SHP77 treated with DMSO at 0.1 percent for 48 hours (cell line): ENCODE measurements around the gene FBLN7.
A peak's percentile ranks its signal among the peaks of the same experiment; 100 is the strongest.
"Not testable (repeated sequence)": the region's sequence is repeated elsewhere in the genome, so short reads cannot be mapped to it uniquely, and the experiment has no call there.

Experiments used
- DNase-seq: peaks from one replicate; lab custom pipeline; 2025; lab: John Stamatoyannopoulos, UW

FBLN7 gene

DNA sequence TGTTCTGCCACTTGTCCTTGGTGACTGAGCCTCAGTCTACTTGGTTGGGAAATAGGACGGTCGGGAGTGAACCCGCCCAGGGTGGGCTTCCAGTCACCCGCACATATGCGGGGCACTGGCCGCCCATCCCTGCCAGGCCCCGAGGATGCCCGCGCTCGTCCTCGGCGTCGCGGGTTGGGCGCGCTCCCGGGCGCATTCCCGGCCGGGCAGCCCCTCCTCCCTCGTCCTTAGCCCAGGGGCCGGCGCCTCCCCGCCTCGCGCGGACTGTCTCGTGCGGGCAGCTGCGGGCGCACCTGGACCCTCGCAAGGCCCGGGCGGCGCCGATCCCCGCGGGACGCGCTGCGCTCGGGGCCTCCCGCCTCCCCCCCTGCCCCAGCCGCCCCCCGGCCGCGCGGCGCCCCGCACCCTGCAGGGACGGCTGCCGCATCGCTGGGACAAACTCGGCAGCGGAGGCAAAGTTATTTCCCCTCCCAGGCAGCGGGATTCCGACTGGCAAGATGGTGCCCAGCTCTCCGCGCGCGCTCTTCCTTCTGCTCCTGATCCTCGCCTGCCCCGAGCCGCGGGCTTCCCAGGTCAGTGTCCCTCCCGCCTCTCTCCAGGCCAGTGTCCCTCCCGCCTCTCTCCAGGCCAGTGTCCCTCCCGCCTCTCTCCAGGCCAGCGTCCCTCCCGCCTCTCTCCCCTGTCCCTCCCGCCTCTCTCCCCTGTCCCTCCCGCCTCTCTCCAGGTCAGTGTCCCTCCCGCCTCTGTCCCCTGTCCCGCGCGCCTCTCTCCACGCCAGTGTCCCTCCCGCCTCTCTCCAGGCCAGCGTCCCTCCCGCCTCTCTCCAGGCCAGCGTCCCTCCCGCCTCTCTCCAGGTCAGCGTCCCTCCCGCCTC lies at the start of gene FBLN7:
Gene FBLN7 (plus strand): TSS at position 227 of the 874 bp plus-strand sequence. CDS start 271 bp downstream, at position 498.
- peak; percentile 1 for DNase-seq

- DNase-seq: no peak
Measured at GRCh38 chr2:112089375-112089774, 48.8 kb upstream of the FBLN7 start.

DNA sequence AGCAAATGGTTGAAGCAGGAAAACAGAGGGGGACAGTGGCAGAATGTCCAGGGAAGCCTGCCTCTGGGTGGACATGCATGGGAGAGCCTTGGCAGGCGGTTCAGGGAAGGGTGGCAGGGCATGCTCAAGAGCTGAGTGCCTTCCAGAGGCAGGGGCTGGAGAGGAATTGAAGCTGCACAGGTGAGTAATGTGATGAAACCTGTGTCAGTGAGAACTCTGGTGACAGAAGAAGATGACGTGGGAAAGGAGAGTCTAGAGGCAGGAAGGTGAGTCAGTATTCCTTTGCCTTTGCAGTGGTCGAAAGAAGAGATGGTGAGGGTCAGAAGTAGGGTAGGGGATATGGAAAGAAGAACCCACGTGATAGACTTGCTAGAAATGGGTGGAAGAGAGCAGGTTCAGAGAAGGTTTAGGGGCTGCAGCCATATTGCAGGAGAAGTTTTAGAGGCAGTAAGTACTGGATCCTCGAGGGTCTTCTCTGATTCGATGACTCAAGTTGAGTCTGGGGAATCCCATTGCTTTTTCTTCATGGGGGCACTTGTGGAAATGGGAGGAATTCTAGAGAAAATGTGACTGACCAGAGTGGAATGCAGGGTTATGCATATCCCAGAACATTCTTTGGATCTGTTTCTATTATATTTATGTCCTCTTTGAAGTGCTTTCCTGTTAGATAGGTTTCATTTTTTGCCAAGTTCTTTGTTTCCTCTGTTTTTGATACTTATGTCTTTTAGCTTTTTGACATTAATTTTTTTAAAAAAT lies 45.7 kb upstream of the FBLN7 start:
- no peak for DNase-seq

- no peak for DNase-seq
Measured at GRCh38 chr2:112093216-112093615, 45.0 kb upstream of the FBLN7 start.

DNA sequence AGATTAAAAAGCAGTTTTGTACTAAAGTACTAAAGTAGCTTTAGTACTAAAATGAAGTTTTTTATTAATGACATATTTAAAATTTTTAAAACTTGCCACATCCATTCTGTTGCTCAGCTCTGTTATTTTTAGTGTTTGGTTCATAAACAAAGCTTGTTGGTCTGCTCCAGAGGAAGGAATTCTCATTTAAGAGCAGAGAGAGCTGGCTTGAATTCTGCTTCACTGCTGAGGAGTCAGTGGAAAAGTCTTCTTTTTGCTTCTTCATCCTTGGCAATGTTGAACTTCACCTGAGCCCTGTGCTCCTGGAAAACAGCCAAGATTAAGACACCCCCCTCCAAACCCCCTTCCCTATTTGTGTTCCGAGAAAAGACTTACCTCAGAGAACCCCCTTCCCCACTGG lies 42.5 kb upstream of the FBLN7 start:
- no peak for DNase-seq

- no peak for DNase-seq
Measured at GRCh38 chr2:112096098-112096497, 42.1 kb upstream of the FBLN7 start.

DNA sequence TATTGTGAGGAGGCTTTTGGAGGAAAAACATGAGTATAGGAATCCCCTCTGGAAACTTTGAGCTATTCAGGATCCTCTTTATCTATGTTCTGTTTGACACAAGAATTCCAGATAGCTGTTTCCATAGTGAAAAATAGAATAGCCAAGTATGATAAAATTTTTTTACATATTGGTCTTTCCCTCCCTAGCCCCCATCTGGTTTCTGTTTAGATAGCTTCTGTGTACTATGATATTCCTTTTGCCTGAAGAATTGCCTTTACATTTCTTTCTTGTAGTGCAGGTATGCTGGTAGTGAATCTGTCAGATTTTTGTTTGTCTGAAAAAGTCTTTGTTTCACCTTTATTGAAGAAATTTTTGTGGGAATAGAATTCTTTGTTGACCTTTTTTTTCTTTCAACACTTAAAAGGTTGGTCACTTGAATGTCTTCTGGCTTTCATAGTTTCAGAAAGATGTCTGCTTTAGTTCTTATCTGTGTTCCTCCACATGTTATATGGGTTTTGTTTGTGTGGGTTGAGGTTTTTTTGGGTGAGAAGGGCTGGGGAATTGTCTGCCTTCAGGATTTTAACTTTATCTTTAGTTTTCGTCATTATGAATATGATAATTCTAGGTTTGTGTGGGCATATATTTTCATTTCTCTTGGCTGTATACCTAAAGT lies 29.9 kb upstream of the FBLN7 start:
- no peak for DNase-seq

GRCh38 chr2:112109278-112109677 lies 28.9 kb upstream of the FBLN7 start:
- DNase-seq: no peak

DNA sequence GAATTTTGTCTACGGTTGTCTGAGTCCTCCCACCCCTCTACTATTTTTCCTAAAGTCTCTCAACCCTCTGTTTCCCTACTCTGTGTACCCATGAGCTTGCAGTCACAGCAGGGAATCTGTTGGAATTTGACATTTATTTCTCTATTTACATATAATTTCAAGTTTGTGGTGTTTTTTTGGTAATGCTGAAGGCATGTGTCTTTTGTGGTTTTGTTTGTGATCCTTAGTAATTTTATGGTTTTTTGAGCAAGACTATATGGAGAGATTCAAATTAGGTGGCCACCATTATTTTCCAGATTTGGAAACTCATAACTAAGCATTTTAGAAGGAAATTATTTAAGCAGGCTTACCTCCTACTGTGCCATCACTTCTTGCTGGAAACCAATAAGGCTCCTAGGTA lies 27.2 kb upstream of the FBLN7 start:
- DNase-seq: no peak

DNA sequence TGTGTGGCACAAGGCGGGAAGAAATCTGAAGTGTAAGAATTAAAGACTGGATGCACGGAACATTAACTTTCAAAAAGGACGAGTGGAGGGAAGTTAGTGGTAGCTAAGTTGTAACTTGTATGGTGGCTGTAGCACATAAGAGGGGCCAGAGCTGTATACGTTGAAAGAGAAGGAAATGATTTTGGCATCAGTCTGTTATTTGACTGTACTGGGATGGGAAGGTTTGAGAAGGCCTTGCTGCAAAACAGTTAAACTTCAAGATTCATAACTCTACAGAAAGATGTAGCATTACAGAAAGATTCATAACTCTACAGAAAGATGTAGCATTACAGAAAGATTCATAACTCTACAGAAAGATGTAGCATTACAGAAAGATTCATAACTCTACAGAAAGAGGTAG lies 24.8 kb upstream of the FBLN7 start:
- DNase-seq: not testable (repeated sequence)

- DNase-seq: no peak
Measured at GRCh38 chr2:112118148-112118547, 20.0 kb upstream of the FBLN7 start.

- peak; percentile 5 for DNase-seq
Measured at GRCh38 chr2:112121682-112122254, 16.4 kb upstream of the FBLN7 start.

- DNase-seq: no peak
Measured at GRCh38 chr2:112129060-112129459, 9.1 kb upstream of the FBLN7 start.

GRCh38 chr2:112133344-112133743 lies 4.8 kb upstream of the FBLN7 start:
- DNase-seq: no peak

- no peak for DNase-seq
Measured at GRCh38 chr2:112134120-112134519, 4.1 kb upstream of the FBLN7 start.

GRCh38 chr2:112136096-112136495 lies 2.1 kb upstream of the FBLN7 start:
- DNase-seq: no peak

- DNase-seq: no peak
Measured at GRCh38 chr2:112137516-112138158, 548 bp upstream of the FBLN7 start.

GRCh38 chr2:112139033-112139614 lies 939 bp downstream of the FBLN7 start:
- DNase-seq: not testable (repeated sequence)

DNA sequence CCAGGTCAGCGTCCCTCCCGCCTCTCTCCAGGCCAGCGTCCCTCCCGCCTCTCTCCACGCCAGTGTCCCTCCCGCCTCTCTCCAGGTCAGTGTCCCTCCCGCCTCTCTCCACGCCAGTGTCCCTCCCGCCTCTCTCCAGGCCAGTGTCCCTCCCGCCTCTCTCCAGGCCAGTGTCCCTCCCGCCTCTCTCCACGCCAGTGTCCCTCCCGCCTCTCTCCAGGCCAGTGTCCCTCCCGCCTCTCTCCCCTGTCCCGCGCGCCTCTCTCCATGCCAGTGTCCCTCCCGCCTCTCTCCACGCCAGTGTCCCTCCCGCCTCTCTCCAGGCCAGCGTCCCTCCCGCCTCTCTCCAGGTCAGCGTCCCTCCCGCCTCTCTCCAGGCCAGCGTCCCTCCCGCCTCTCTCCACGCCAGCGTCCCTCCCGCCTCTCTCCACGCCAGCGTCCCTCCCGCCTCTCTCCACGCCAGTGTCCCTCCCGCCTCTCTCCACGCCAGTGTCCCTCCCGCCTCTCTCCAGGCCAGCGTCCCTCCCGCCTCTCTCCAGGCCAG lies 1.5 kb downstream of the FBLN7 start:
- not testable (repeated sequence) for DNase-seq

DNA sequence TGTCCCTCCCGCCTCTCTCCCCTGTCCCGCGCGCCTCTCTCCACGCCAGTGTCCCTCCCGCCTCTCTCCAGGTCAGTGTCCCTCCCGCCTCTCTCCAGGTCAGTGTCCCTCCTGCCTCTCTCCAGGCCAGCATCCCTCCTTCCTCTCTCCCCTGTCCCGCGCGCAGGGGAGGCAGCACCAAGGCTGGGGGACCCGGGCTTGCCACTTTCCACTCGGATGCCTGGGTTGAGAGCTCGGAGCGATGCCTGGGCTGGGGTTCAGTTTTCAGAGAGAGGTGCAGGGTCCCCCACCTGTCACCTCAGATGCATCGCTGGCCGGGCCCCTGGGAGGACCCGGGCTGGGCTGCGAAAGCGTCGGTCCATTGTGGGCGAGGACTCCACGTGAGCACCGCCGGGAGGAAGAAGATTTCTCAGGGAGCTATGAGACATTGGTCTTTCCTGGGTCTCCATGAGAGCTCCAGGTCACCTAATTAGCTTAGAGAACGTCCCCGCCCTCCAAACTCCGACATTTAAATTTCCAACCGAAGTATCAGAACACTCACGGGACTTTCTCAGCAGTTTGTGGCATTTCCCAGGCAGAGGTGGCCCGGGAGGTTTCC lies 2.1 kb downstream of the FBLN7 start:
- DNase-seq: no peak
